HG03432 (cell line): ENCODE measurements around the gene TMPRSS6.
A peak's percentile ranks its signal among the peaks of the same experiment; 100 is the strongest.

Source experiments
- ATAC-seq: cut with Tn5 transposase; IDR thresholded peaks from one replicate; pipeline ENCODE4 v1.9.1; 2021; ENCODE audit warnings: mild to moderate bottlenecking, moderate library complexity; ENCODE audit not compliant: unreplicated experiment

TMPRSS6 gene

DNA sequence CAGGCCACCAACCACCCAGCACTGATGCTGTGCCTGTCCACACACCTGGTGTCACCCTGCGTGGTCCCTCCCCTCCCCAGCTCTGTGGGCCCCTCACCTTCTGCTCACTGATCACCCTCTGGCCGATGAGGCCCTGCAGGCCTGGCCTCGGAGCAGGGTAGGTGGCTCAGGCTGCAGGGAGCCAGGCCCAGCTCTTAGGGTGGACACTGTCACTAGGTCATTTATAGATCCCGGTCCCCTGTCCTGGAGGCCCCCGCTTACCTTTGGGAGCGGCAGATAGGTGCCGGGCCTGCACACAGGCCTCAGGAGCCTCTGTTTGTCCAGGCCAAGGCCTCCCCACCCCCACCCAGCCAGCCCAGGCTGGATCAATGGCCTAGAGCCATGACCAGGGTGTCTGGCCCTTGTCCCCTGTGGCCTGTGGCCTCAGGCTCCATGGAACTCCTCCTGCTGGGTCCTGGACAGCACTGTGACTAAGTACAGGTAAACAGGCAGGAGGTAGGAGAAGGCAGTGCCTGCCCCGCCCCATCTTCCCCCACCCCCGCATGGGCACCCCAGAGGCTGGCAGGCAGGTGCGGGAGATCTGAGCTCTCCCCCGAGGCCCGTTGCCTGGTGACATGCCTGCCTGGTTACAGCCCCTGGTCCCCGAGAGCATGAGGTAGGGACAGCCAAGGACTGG, at the start of gene TMPRSS6:
TSS of gene TMPRSS6 (minus strand) at position 472 of the 676 bp plus-strand sequence. CDS start 6,296 bp downstream, outside the sequence.
- no peak for ATAC-seq

DNA sequence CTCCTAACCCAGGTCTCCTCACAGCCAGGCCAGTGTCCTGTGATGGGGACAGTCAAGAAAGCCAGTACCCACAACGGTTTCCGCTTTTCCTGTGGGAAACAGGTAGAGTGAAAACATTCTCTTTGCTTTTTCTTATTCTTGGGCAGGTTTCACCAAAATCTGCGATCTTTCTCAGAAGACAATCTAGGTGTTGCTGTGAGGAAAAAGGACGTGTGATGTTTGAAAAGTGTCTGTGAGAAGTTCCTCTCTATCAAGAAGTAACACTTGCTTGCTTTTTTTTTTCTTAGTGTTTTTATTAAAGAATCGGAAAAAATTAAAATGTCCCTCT, 49.4 kb upstream of the TMPRSS6 start:
- no peak for ATAC-seq

DNA sequence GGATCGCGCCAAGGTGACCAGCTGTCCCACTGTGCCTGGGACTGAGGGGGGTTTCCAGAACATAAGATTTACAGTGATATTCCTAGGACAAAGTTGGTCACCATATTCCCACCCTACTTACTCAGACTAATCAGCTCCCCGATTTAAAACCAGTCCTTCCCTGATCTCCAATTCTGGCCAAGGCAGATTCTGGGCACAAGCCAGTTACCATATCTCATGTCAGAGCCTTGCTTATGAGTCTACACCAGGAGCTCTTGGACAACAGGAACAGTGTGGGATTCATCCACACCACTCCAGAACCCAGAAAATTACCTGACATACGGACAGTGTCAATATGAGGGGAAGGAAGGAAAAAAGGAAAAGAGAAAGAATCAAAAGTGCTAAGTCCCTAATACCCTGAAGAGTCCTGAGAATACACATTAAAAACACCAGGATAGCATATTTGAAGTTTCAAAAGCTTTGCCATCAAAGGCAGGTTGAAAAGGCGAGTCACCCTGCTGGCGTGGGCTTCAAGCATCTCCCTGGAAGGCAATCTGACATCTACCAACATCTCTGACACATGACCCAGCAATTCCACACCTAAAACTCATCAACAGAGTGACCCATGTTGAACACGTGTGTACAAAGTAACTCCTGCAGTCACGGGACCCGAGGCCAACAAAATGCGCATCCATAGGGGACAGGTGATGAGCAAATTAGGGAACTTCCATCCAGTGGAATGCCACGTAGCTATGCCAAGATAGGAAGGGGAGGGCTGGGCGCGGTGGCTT, 48.2 kb upstream of the TMPRSS6 start:
- ATAC-seq = no peak

DNA sequence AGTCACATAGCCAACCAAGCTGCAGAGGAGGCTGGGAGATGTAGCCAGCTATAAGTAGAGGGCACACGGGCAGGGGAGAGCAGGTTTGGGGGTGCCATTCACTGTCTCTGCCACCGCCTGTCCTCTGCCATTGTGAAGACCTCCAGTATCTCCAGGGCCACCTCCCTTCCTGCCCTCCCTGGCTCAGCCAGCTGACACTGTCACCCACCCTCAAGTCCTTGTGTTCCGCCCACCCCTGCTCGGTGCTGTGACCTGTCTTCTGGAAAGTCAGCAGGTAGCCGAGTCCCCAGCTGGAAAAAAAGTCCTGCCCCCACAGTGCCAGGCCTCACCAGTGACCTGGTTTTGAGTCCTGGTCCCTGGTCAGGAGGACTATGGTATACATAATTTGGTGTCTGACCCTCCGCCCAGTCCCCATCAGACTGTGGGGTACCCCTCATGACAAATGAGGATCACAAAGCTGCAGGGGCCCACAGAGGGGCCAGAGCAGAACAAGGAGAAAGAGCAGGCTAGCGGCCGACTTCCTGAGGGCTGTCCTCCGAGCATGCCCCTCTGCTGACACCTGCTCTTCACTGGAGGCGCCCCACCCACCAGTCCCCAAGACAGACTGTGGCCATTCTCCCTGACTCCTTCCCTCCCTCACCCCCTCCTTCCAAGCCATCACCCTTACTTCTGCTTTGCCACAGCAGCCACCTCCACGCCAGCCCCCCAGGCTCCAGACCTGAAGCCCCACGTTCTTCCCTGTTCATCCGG, 47.3 kb upstream of the TMPRSS6 start:
- ATAC-seq = no peak

DNA sequence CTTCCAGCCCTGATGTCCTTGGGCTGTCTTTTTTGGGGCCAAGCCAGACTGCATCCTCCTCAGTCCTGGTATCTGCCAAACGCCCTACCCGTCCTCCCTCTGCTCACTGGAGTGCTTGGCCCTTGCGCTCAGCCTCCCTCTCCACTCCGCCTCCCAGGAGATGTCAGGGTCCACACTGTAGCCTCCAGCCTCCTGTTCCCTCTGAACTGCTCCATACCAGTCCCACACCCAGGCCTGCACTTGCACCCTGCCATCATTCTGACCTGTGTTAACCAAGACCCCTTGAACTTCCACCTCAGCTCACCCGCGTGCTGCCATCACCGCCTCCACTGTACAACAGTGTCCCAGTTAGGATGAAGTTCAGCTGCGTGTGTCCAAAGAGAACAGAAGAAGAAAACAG, 46.5 kb upstream of the TMPRSS6 start:
- ATAC-seq = no peak

DNA sequence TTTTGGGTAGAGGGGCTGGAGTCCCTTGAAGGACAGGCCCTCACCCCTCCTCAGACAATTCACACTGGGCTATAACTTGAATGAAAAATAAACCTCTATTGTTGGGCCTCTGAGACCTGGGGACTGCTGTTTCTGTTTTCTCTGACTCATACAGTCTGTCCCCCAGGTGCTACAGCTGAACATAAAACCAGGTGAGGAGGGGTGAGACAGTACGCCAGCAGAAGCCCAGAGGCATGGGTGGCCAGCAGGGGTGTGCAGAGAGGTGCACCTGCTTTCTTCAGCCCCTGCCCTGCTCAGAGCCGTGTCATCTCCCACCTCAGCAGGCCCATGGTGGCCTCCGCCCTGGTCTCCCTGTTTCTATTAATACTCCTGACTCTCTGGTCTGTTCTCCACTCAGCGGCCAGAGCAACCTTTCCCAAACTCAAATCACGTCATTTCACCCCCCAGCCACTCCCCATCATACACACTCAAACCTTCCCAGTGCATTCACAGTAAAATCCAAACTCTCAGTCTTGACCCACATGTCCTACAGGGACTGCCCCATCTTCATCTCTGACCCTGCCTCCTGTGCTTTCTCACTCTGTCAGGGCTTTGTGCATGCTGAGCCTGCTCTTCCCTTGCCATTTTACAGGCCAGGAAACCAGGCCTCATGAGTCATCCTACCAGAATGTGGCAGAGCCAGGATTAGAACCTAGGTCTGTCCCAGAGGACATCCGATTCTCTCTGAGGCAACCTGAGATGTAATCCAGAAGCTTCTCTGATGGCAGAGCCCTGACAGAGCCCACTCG, 45.6 kb upstream of the TMPRSS6 start:
- no peak for ATAC-seq

DNA sequence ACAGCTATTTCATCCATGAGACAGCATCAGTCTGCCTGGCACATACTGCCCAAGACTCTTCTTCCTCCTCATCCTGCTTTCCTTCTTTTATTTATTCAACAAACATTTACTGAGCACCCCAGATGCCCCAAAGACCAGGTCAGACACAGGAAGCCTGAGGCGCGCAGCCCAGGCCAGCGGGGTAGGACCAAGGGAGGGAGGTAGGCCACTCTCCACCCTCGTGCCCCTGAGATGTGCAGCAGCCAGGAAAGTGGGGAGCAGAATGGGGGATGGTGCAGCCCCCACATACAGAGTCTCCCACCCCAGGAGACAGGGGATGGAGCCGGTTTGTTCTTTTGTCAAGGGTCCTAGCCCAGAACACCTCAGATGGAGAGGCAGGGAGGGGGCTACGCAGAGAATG, 44.4 kb upstream of the TMPRSS6 start:
- ATAC-seq = no peak

DNA sequence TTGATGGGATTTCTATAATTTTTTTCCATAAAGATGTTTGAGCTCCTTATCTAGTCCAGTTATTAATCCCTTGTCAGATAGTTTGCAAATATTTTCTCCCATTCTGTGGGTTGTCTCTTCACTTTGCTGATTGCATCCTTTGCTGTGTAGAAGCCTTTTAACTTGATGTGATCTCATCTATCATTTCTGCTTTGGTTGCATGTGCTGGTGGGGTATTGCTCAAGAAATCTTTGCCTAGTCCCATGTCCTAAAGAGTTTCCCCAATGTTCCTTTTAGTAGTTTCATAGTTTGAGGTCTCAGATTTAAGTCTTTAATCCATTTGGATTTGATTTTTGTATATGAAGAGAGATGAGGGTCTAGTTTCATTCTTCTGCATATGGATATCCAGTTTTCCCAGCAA, 41.9 kb upstream of the TMPRSS6 start:
- ATAC-seq = no peak

DNA sequence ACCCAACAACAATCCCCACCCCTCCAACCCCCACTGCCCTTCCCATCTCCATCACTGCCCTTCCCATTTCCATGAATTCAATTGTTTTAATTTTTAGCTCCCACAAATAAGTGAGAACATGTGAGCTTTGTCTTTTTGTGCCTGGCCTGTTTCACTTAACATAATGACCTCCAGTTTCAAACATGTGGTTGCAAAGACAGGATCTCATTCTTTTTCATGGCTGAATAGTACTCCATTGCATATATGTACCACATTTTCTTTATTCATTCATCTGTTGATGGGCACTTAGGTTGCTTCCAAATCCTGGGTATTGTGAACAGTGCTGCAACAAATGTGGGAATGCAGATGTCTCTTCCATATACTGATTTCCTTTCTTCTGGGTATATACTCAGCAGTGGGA, 41.2 kb upstream of the TMPRSS6 start:
- no peak for ATAC-seq

DNA sequence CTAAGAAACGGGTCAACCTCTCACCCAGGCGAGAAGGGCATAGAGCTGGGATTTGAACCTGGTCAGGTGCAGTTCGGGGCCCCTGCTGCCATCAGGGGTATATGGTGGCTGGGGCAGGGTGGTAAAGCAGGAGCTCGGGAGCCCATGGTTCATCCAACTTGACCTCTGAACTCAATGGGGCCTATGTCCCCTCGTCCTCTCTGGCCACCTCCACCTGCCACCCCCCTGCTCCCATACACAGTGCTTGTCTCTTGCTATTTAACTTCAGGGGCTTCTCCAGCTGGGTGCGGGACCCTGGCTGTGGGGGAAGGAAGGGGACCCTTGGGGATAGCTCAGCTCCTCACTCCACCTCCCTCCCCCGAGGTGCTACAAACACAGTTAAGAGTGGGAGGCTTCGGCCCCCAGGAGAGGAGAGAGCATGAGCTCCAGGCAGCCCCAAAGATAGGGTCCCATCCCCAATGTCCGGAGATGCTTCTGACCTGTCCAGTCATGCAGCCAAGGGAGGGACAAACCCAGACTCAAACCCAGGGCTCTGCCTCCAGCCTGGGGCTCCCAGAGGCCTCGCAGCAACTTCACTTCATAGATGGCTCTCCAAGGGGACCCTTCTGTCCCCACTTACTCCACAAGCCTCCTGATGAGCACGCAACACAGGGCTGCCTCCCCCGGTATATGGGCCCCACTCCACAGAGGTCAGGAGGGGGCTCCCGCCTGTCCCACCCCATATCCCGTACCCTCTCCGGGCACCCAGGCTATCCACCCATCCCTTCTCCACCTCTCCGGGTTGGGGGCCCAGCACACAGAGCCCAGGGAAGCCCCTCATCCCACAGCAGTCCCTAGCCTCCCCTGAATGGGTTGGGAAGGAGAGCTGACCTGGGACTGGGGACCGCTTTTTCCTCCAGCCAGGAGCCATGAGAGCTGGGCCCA, 39.5 kb upstream of the TMPRSS6 start:
- ATAC-seq = peak; percentile 15

DNA sequence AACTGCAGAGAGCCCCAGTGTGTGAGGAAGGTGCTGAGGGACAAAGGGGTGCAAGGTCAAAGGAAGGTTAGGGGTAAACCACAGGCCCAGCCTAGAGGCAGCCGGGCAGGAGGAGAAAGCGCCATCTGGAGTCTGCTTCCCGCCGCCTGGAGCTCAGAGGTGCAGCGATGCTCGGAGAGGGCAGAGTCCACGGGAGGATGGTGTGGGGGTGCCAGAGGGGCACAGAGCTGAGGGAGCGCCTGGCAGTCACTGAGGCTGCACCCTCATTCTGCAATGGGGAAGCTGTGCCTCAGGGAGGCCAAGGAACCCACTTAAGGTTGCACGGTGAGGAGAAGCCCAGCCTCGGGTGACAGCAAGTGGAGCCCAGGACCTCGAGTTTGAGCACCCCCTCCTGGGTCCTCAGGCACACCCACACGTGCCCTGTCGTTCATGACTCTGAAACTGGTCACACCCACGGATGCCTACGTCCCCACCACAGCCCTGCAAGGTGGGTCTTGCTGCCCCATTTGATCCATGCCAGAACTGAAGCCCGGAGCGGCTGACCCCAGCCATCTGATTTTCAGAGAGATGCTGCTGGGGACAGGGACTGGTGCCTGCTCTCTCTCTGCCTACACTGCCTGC, 38.6 kb upstream of the TMPRSS6 start:
- no peak for ATAC-seq

DNA sequence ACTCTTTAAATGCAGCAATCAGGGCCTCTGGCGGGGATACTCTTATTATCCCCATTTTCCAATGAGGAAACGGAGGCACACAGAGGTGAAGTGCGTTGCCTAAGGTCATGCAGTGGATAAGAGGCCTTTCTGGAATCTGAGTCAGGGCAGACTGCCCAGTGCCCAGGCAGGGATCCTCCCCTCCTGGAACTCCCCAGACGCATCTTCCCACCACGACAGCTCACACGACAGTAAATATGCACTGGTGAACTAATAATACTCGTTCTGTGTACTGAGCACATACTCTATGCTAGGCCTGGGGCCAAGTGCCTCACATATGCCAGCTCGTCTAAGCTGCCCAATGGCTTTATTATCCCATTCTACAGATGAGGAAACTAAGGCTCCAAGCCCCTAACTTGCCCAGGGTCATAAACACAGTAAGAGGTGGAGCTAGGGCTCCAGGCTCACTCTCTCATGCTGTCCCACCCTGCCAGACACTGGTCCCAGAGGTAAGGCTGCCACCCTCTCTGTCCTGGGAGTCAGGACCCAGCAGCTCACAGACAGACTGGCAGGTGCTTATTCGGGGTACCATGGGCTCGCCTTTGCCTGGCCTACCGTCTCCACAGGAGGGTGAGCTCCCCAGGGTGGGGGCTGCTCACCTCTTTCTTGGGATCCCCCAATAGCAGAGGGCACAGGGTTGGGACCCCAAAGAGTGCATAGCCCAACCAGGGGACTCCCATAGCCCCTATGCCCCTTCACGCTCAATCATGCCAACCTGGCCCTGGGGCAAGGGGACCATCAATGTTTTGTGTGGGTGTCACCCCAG, 37.9 kb upstream of the TMPRSS6 start:
- no peak for ATAC-seq

DNA sequence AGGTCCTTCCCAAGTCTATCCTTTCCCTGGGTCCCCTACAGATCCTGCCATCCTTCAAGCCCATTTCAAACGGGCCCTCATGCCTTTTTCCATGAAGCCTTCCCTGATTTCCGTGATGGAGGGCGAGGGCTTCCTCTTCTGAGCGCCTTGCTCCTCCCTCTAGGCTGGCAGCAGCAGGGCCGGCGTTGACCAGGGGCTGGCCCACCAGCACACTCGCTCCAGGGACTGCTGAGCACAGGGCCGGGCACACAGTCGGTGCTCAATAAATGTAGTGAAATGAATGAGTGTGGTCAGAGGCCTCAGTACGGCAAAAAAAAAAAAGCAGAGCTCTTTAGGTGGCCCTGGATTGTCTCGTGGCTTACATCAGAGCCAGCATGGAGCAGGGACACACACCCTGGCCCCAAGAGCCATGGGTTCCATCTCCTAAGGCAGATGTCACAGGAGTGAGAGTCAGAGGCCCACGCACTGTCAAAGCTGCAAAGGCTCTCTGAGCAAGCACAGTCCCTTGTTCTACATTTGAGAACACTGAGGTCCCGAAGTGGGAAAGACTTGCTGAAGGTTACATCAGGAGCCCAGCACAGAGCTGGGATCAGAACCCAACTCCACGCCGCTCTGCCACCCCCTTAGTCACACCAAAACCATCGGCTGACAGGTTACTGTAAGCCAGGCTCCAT, 37.1 kb upstream of the TMPRSS6 start:
- ATAC-seq = no peak

DNA sequence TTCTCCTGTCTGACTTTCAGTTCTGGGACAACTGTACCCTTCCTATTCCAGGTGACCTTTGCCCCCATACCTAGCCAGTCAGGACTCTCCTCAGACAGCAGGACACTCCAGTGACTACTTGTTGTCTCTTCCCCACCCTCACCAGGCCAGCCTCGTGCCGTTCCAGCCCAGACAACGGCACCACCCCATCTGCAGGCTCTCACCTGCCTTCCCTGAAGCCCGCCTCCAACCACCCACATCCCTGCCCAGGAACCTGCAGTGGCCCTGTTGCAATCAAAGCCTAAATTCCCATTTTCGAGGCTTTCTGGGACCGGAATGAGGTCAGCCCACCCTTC, 36.5 kb upstream of the TMPRSS6 start:
- no peak for ATAC-seq

DNA sequence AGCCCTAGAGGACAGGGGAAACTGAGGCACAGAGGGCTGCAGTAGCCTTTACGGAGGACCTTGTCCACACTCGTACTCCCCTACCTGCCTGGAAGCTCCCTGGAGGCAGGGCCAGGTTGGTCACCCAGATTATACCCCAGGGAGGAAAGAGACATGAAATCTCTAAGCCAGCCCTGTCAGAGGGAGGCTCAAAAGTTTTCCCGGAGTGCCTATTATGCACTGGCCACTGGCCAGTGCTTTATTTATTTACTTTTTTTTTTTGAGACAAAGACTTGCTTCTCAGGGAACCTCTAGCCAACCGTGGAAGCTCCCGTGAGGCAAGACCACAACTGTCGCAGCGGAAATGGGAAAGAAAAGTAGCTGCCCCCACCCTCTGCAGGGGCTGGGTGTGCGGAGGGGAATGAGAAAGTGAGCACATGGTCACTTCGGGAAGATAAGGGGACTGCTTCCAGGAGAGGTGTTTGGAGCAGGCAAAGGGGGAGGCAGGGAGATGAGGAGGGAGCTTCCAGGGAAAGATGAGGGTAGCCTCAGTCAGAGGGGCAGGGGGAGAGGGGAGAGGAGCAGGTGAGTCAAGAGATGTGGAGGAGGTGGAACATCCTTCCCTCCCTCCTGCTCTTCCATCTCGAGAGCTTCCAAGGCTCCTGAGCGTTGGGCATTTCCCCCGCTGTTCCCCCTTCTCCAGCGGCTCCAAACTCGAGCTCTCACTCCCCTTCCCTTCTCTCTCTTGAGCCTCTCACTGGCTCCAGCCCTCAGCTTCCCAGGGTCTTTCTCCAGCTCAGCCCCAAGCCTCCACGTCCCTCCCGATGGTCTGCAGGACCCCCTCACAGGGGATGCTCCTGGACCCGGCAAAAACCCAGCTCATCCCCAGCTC, 35.9 kb upstream of the TMPRSS6 start:
- no peak for ATAC-seq

DNA sequence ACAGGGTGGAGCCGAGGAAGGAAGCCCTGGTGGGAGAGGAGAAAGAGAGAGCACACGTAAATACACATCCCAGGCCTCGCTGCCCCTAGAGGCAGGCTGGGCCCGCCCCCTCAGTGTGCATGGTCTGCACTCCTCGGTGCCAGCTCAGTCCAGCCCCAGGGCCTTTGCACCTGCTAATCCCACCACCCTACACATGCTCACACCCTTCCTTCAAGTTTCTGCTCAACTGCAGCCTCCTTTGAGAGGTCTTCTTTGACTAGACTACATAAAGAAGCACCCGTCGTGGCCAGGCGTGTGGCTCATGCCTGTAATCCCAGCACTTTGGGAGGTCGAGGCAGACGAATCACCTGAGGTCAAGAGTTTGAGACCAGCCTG, 34.7 kb upstream of the TMPRSS6 start:
- ATAC-seq = no peak

DNA sequence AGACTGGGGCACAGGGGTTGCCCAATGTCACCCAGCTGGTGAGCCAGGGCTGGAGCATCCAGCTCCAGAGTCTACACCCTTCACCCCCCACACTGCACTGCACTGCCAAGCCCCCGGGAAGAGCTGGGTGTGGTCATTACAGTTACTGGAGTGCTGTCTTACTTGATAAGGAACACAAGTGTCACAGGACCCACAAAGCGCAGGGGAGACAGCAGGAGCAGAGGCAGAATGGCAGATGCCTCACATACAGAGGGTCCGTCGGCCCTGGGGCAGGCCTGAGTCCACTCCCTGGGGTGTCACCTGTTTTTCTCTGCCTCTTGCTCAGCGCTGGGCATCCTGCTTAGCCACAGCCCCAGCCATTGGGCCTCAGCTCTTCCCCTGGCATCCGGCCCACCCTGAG, 32.5 kb upstream of the TMPRSS6 start:
- no peak for ATAC-seq

DNA sequence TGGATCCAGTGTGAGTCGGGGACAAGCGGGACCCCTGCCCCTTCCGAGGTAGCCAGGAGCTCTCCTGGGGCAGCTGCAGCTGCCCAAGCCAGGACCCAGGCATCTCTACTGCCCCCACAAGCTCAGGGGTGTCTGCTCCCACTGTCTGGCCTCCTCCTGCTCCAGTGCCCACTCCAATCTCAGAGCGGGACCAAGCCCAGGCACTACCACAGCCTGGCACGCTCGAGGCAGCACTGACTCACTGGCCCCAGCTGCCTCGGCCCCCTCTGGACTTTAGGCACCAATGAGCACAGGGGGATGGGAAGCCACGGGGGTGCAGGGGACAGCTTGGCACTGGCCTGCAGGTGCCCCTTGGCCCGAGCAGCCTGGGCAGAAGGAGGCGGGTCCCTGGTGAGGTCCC, 32.0 kb upstream of the TMPRSS6 start:
- ATAC-seq = no peak
